Urothelium cell line (cell line): ENCODE data around the gene EIF4EBP2.

Experiments
- DNase-seq: peaks from one replicate; pipeline ENCODE4 v3.0.0; 2011; ENCODE audit warnings: low spot score, mixed read lengths
- FAIRE-seq: peaks from 2 replicates; lab custom pipeline; 2011; peaks lifted over from hg19 to GRCh38; lab: Jason Lieb, UNC

EIF4EBP2 gene, protein sequence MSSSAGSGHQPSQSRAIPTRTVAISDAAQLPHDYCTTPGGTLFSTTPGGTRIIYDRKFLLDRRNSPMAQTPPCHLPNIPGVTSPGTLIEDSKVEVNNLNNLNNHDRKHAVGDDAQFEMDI

GRCh38 chr10:70404036-70404786 lies at the start of gene EIF4EBP2:
TSS of gene EIF4EBP2 (plus strand) at chr10:70404145. CDS start at chr10:70404402, 257 bp downstream.
- FAIRE-seq, result no peak
- DNase-seq, result peak; percentile 99

DNA sequence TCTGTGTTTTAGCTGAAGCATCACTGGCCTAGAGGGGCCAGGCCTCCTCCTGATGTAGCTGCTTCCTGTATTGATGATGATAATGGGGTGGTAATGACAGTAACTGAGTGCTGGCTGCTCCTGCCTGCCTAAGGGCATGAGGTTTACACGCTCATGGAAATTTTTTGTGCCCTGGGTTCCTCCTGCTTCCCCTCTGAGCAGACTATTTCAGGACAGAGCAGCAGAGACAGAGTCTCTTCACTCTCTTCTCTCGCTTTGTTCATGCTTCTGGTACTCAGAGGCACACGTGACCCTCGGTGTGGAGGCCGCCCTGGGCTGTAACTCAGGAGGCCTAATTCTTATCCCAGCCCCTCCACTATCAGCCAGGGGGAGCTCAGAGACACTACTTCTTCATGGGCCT lies 49.4 kb upstream of the EIF4EBP2 start:
- no peak for FAIRE-seq
- DNase-seq, result no peak

- DNase-seq (no peak), FAIRE-seq (no peak)
Measured at GRCh38 chr10:70355051-70356021, 48.6 kb upstream of the EIF4EBP2 start.

DNA sequence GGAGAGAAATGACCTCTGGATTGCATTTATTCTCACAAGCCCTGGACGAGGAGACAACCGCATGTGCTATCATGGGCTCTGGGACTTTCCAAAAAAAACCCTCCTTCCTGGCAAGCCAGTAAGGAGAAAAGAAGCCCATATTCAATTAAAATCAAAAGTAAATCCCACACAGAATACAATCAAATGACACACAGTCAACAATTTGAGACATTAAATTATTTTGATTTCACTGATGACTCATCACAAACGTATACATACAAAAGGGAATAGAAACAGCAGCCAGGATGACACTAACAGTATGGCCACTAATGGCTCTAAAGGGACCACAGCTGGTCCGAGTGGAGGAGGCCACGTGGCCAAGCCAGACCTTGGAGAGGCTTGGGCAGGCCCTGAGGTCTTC lies 46.4 kb upstream of the EIF4EBP2 start:
- FAIRE-seq, result no peak
- DNase-seq, result no peak

- peak; percentile 96 for FAIRE-seq
- DNase-seq, result no peak
Measured at GRCh38 chr10:70358446-70358845, 45.5 kb upstream of the EIF4EBP2 start.

DNA sequence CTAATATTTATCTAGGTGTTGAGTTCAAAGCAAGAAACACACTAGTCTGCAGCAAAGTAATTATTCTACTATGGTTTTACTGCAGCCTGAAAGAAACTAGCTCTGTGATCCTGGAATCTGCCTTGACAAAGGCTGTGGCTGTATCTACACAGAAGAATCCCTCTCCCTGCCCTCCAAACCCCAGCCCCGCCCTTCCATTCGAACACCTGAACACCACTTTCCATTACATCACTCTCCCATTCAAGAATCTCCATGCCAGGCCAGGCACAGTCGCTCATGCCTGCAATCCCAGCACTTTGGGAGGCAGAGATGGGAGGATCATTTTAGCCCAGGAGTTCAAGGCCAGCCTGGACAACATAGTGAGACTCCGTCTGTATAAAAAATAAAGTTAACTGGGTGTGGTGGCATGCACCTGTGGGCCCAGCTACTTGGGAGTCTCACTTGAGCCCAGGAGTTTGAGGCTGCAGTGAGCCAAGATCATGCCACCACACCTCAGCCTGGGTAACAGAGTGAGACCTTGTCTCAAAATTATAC lies 44.9 kb upstream of the EIF4EBP2 start:
- FAIRE-seq, result no peak
- DNase-seq, result no peak

DNA sequence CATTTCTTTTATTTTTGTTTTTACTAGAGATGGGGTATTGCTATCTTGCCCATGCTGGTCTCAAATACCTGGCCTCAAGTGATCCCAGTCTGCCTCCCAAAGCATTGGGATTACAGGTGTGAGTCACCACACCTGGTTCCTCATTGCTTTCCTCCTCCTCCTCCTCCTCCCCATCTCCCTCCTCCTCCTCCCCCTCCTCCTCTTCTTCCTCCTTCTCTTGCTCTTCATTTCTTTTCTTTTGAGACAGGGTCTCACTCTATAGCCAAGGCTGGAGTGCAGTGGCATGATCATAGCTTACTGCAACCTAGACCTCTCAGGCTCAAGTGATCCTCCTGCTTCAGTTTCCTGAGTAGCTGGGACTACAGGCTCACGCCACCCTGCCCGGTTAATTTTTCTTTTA lies 43.7 kb upstream of the EIF4EBP2 start:
- DNase-seq (no peak), FAIRE-seq (no peak)

GRCh38 chr10:70362328-70362727 lies 41.6 kb upstream of the EIF4EBP2 start:
- no peak for DNase-seq
- FAIRE-seq, result no peak

DNA sequence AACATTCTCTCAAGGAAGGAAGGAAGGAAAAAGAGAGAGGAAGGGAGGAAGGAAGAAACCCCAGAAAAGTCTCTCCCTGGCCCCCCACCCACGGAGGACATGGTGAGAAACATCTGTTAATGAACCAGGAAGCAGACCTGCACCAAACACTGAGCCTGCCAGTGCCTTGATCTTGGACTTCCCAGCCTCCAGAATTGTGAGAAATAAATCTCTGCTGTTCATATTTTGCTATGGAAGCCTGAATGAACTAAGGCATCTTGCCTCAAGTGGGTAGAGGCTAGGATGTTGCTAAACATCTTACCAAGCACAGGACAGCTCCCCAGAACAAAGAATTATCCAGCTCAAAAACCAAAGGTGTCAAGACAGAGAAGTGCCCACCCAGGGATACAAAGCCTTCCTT lies 40.7 kb upstream of the EIF4EBP2 start:
- DNase-seq, result no peak
- FAIRE-seq, result no peak

- DNase-seq, result peak; percentile 92
- peak; percentile 63 for FAIRE-seq
Measured at GRCh38 chr10:70363971-70364771, 39.8 kb upstream of the EIF4EBP2 start.

GRCh38 chr10:70364772-70365091 lies 39.2 kb upstream of the EIF4EBP2 start:
- DNase-seq (no peak), FAIRE-seq (no peak)

GRCh38 chr10:70367195-70367796 lies 36.6 kb upstream of the EIF4EBP2 start:
- no peak for DNase-seq
- FAIRE-seq, result no peak

DNA sequence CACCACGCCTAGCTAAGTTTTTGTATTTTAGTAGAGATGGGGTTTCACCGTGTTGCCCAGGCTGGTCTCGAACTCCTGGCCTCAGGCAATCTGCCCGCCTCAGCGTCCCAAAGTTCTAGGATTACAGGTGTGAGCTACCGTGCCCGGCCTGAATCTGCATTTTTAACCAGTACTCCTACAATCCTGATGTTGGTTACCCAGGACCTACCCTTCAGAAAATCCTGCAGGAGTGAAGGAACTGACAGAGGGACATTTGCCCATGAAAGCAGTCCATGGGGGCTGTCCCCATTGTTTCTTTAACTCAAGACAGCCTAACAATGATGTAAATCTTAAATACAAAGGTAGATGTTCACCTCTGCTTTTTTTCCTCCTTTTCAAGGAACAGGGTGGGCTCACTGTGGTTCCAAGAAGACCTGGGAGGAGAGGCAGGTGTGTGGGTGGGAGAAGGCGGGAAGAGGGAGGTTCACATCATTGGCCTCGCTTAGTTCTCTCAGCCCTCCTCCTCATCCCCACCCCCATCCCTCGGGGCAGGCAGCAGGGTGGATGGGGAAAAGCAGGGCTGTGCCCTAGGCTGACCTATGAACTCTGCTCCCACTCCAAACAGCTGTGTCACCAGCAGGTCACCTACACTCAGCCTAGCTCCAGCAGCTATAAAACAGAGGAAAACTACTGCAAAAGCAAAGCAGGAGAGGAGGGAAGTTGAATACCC lies 35.0 kb upstream of the EIF4EBP2 start:
- DNase-seq (no peak), FAIRE-seq (peak; percentile 35)

- no peak for DNase-seq
- FAIRE-seq, result no peak
Measured at GRCh38 chr10:70369498-70370018, 34.4 kb upstream of the EIF4EBP2 start.

DNA sequence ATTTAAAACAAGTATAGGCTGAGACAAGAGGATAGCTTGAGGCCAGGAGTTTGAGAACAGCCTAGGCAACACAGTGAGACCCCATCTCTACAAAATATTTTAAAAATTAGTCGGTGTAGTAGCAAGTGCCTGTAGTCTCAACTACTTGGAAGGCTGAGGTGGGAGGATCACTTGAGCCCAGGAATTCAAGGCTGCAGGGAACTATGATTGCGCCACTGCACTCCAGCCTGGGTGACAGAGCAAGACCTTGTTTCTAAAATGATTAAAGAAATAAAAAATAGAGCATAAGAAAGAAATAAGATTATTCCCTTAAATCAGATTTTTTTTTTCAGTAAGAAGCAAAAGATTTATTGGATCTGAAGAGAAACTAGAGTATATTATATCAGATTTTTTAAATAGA lies 33.2 kb upstream of the EIF4EBP2 start:
- FAIRE-seq (no peak), DNase-seq (no peak)

- FAIRE-seq (no peak), DNase-seq (no peak)
Measured at GRCh38 chr10:70371846-70372245, 32.1 kb upstream of the EIF4EBP2 start.

- FAIRE-seq, result peak; percentile 72
- DNase-seq, result no peak
Measured at GRCh38 chr10:70374775-70375614, 28.9 kb upstream of the EIF4EBP2 start.
